Fibroblast of pulmonary artery (primary cell): ENCODE data around the gene MTFP1.

Experiments
- DNase-seq: peaks from one replicate; pipeline ENCODE4 v3.0.0-alpha.2; 2010; ENCODE audit warnings: low read depth
- H3K4me3 ChIP-seq: replicated peaks from 2 replicates; pipeline ENCODE4 v1.5.1; 2011; ENCODE audit warnings: low read depth, mild to moderate bottlenecking, control low read depth, low read length, moderate library complexity
- TF ChIP-seq, protein P1 (sequence below): IDR thresholded peaks from 2 replicates; pipeline ENCODE4 v1.5.1; 2011; ENCODE audit warnings: mild to moderate bottlenecking, control low read depth, low read length, inconsistent platforms; ENCODE audit errors: missing control alignments

MTFP1 gene

DNA sequence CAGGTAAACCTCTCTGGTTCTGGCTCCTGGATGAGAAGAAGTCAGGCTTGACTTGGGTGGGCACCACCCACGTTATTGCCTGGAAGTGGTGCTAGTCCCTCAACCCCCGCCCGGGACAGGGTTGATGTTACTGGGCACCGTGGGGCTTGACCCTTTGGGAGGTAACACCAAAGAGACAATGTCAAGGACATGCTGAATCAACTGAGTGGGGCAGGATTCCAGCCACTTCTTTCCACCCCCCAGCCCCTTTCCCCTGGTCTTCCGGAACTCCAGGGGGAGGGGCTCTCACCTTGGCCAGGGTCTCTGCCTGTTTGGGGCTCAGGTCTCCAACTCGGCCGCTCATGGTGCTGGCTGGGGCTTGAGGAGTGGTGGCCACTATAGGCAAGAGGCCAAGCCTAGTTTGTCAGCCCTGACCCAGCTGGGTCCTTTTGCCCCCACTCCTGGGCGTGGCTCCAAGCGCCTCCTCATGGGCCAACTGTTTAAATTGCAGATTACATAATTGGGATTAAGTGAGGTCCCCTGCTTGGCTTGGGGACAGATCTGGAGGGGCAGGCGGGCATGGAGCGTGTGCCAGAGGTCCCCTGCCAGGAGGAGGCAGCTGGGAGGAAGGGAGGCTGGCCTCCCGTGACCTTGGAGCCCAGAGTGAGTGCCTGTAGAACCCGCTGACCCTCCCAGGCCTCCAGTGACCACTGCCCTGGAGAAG, 46.2 kb downstream of the MTFP1 start, which contains the start of gene SEC14L3:
SEC14L3 (minus strand) TSS at position 402 of the 703 bp plus-strand sequence; CDS start at position 343, 59 bp downstream.
- TF ChIP-seq, protein P1, sequence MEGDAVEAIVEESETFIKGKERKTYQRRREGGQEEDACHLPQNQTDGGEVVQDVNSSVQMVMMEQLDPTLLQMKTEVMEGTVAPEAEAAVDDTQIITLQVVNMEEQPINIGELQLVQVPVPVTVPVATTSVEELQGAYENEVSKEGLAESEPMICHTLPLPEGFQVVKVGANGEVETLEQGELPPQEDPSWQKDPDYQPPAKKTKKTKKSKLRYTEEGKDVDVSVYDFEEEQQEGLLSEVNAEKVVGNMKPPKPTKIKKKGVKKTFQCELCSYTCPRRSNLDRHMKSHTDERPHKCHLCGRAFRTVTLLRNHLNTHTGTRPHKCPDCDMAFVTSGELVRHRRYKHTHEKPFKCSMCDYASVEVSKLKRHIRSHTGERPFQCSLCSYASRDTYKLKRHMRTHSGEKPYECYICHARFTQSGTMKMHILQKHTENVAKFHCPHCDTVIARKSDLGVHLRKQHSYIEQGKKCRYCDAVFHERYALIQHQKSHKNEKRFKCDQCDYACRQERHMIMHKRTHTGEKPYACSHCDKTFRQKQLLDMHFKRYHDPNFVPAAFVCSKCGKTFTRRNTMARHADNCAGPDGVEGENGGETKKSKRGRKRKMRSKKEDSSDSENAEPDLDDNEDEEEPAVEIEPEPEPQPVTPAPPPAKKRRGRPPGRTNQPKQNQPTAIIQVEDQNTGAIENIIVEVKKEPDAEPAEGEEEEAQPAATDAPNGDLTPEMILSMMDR = no peak
- H3K4me3 ChIP-seq = no peak within 1 kb of the TSS
- no peak for DNase-seq

DNA sequence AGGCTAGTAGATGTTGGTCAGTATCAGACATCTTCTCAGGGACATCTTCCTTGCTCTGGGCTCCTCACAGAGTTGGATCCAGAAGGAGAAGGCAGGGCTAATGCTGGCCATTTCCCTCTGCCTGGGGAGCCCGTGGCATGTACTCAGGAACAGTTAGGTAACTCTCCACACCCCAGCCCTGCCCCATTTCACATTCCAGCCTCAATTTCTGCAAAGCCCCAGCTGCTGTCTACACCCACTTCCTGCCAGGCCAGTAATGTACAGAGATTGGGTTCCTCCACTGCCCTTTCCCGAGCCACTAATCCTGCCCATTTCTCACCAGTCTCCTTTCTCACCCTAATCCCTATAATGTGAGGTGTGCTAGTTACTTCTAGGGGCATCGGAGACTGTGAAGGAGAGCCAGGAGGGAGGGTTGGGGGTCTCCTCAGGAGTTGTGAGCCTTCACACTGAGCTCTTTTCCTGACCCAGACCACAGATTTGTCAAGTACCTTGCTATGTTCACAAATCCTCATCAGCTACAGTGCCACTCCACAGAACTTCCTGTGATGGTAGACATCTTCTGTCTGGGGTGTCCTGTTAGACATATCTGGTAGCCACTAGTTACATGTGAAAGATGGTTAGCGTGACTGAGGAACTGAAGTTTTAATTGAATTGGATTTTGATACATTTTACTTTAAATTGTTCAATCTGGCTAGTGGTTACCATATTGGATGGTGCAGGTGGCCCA, 47.6 kb downstream of the MTFP1 start:
- no peak for DNase-seq
- TF ChIP-seq, protein P1 = no peak
- H3K4me3 ChIP-seq = no peak overlapping the region

DNA sequence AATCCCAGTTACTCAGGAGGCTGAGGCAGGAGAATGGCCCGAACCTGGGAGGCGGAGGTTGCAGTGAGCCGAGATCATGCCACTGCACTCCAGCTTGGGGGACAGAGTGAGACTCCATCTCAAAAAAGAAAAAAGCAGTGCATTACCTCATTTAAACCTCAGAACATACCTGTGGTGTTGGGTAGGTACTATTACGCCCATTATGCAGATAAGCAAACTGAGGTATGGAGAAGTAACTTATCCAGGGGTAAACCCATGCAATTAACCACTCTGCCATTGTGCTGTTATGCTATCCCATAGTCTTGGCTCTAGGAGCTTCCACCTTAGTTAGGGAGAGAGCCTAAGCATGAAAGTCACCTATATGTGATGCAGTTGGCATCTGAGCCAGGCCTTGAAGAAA, 48.6 kb downstream of the MTFP1 start:
- DNase-seq = no peak
- H3K4me3 ChIP-seq = no peak overlapping the region
- TF ChIP-seq, protein P1 = no peak

GRCh38 chr22:30474683-30475424, 49.3 kb downstream of the MTFP1 start:
- no peak for DNase-seq
- H3K4me3 ChIP-seq = no peak overlapping the region
- TF ChIP-seq, protein P1 = no peak
